GM12892 (cell line): ENCODE results near the gene NRXN3.

Experiments used
- DNase-seq: peaks from one replicate; pipeline ENCODE4 v3.0.0; 2011; ENCODE audit not compliant: insufficient read length
- FAIRE-seq: peaks from 2 replicates; lab custom pipeline; 2011; peaks lifted over from hg19 to GRCh38; lab: Jason Lieb, UNC
- POLR2A ChIP-seq: IDR thresholded peaks from 2 replicates; pipeline ENCODE4 v1.6.1; 2011; ENCODE audit warnings: low read depth, low read length, control low read depth
- POLR2AphosphoS5 ChIP-seq: IDR thresholded peaks from 2 replicates; pipeline ENCODE4 v1.6.1; 2011; ENCODE audit warnings: low read depth, low read length, control low read depth
- TAF1 ChIP-seq: IDR thresholded peaks from 2 replicates; pipeline ENCODE4 v1.6.1; 2011; ENCODE audit warnings: low read depth, mild to moderate bottlenecking, control low read depth, low read length, borderline replicate concordance

Gene NRXN3

GRCh38 chr14:79251278-79251677, 1081.1 kb downstream of the NRXN3 start:
- TF ChIP-seq TAF1 (no peak), POLR2A (no peak), POLR2AphosphoS5 (no peak)
- DNase-seq (no peak), FAIRE-seq (no peak)

GRCh38 chr14:79253576-79253975, 1083.4 kb downstream of the NRXN3 start:
- DNase-seq (no peak), FAIRE-seq (no peak)
- TF ChIP-seq TAF1 (no peak), POLR2AphosphoS5 (no peak), POLR2A (no peak)

GRCh38 chr14:79254069-79254775, 1084.0 kb downstream of the NRXN3 start:
- no peak for DNase-seq
- FAIRE-seq: no peak
- no peak for TF ChIP-seq POLR2AphosphoS5
- TF ChIP-seq POLR2A: no peak
- no peak for TF ChIP-seq TAF1

- FAIRE-seq: no peak
- no peak for DNase-seq
- no peak for TF ChIP-seq TAF1
- no peak for TF ChIP-seq POLR2AphosphoS5
- TF ChIP-seq POLR2A: no peak
Measured at GRCh38 chr14:79256380-79256779, 1086.2 kb downstream of the NRXN3 start.

- TF ChIP-seq POLR2AphosphoS5 (no peak), POLR2A (no peak), TAF1 (no peak)
- no peak for FAIRE-seq
- no peak for DNase-seq
Measured at GRCh38 chr14:79260406-79260805, 1090.2 kb downstream of the NRXN3 start.

- no peak for TF ChIP-seq TAF1
- no peak for TF ChIP-seq POLR2A
- no peak for TF ChIP-seq POLR2AphosphoS5
- FAIRE-seq (no peak), DNase-seq (no peak)
Measured at GRCh38 chr14:79265366-79265946, 1095.3 kb downstream of the NRXN3 start.

- TF ChIP-seq TAF1 (no peak), POLR2AphosphoS5 (no peak), POLR2A (no peak)
- no peak for FAIRE-seq
- DNase-seq: no peak
Measured at GRCh38 chr14:79270361-79270760, 1100.2 kb downstream of the NRXN3 start.

GRCh38 chr14:79271122-79271521, 1100.9 kb downstream of the NRXN3 start:
- DNase-seq (no peak), FAIRE-seq (no peak)
- TF ChIP-seq POLR2A (no peak), POLR2AphosphoS5 (no peak), TAF1 (no peak)

GRCh38 chr14:79274641-79275291, 1104.6 kb downstream of the NRXN3 start:
- DNase-seq (no peak), FAIRE-seq (no peak)
- TF ChIP-seq POLR2A: no peak
- no peak for TF ChIP-seq POLR2AphosphoS5
- no peak for TF ChIP-seq TAF1

- DNase-seq: no peak
- FAIRE-seq: no peak
- TF ChIP-seq POLR2AphosphoS5: no peak
- TF ChIP-seq POLR2A: no peak
- no peak for TF ChIP-seq TAF1
Measured at GRCh38 chr14:79275292-79275655, 1105.1 kb downstream of the NRXN3 start.

- DNase-seq (no peak), FAIRE-seq (no peak)
- no peak for TF ChIP-seq POLR2AphosphoS5
- TF ChIP-seq POLR2A: no peak
- TF ChIP-seq TAF1: no peak
Measured at GRCh38 chr14:79278286-79278797, 1108.2 kb downstream of the NRXN3 start.
